ENCODE results near the gene ARL2.

GRCh38 chr11:65069217-65069616 lies 55.3 kb downstream of the ARL2 start:
- TF ChIP-seq ZNF384 (IDR thresholded peaks at IDR 0.05): no peak
- no peak for TF ChIP-seq BHLHE40 (IDR thresholded peaks at IDR 0.05; ENCODE audit: borderline replicate concordance)
- no peak for TF ChIP-seq SUZ12 (IDR thresholded peaks at IDR 0.05)
- TF ChIP-seq FOXK2 (IDR thresholded peaks at IDR 0.05): no peak
- TF ChIP-seq FOXM1 (IDR thresholded peaks at IDR 0.05; ENCODE audit: borderline replicate concordance): no peak
- no peak for TF ChIP-seq ARNT (IDR thresholded peaks at IDR 0.05)
